Stimulated activated CD8-positive, alpha-beta memory T cell treated with anti-CD3 and anti-CD28 coated beads, Interleukin-4, amount 100 ng/mL, for 1 hour (primary cell): ENCODE results near the gene SULT1E1.

Experiments used
- DNase-seq, 2 donors: peaks; one replicate each; pipeline ENCODE4 v3.0.0-alpha.2; 2020; ENCODE audit warnings: low read depth in 2 of 2, low spot score in 1 of 2

SULT1E1 gene

GRCh38 chr4:69860052-69860451 lies at the start of gene SULT1E1:
SULT1E1 (minus strand) TSS chr4:69860145; CDS start chr4:69857644, 2,501 bp downstream.
- DNase-seq: no peak

- no peak for DNase-seq
Observed at GRCh38 chr4:69909195-69909594, 49.2 kb upstream of the SULT1E1 start.

GRCh38 chr4:69907151-69907550 lies 47.2 kb upstream of the SULT1E1 start:
- no peak for DNase-seq

GRCh38 chr4:69896530-69897116 lies 36.7 kb upstream of the SULT1E1 start:
- no peak for DNase-seq

- no peak for DNase-seq
Observed at GRCh38 chr4:69894721-69895120, 34.8 kb upstream of the SULT1E1 start.

- no peak for DNase-seq
Observed at GRCh38 chr4:69894186-69894585, 34.2 kb upstream of the SULT1E1 start.

GRCh38 chr4:69888336-69888735 lies 28.4 kb upstream of the SULT1E1 start:
- no peak for DNase-seq

GRCh38 chr4:69882150-69882549 lies 22.2 kb upstream of the SULT1E1 start:
- no peak for DNase-seq

- DNase-seq: no peak
Observed at GRCh38 chr4:69881173-69881773, 21.3 kb upstream of the SULT1E1 start.

- DNase-seq: no peak
Observed at GRCh38 chr4:69878250-69878649, 18.3 kb upstream of the SULT1E1 start.

- no peak for DNase-seq
Observed at GRCh38 chr4:69877453-69877852, 17.5 kb upstream of the SULT1E1 start.

GRCh38 chr4:69876071-69876470 lies 16.1 kb upstream of the SULT1E1 start:
- DNase-seq: no peak

- DNase-seq: no peak
Observed at GRCh38 chr4:69875576-69875975, 15.6 kb upstream of the SULT1E1 start.

- no peak for DNase-seq
Observed at GRCh38 chr4:69874507-69874906, 14.6 kb upstream of the SULT1E1 start.

GRCh38 chr4:69861756-69862155 lies 1.8 kb upstream of the SULT1E1 start:
- no peak for DNase-seq

- no peak for DNase-seq
Observed at GRCh38 chr4:69860521-69861298, 765 bp upstream of the SULT1E1 start.

GRCh38 chr4:69859140-69859685 lies 732 bp downstream of the SULT1E1 start:
- DNase-seq: no peak

GRCh38 chr4:69858690-69859089 lies 1.3 kb downstream of the SULT1E1 start:
- DNase-seq: no peak

GRCh38 chr4:69855822-69856221 lies 4.1 kb downstream of the SULT1E1 start:
- DNase-seq: no peak

GRCh38 chr4:69849969-69850368 lies 10.0 kb downstream of the SULT1E1 start:
- DNase-seq: no peak

GRCh38 chr4:69849297-69849696 lies 10.6 kb downstream of the SULT1E1 start:
- DNase-seq: no peak

GRCh38 chr4:69848028-69848427 lies 11.9 kb downstream of the SULT1E1 start:
- DNase-seq: no peak
